HL-60 (cell line): ENCODE measurements around the gene SZT2.

Source experiments
- GABPA ChIP-seq: IDR thresholded peaks from 2 replicates; pipeline ENCODE4 v1.6.1; 2012; ENCODE audit warnings: low read depth
- SPI1 ChIP-seq: IDR thresholded peaks from 2 replicates; pipeline ENCODE4 v1.6.1; 2012; ENCODE audit warnings: low read depth, mild to moderate bottlenecking, borderline replicate concordance
- TF ChIP-seq, protein P1 (sequence below): IDR thresholded peaks from one replicate; pipeline ENCODE4 v1.5.1; 2011; ENCODE audit warnings: low read length, control low read depth, inconsistent platforms; ENCODE audit not compliant: insufficient read depth
- TF ChIP-seq, protein P2 (sequence below): IDR thresholded peaks from 2 replicates; pipeline ENCODE4 v1.6.1; 2012; ENCODE audit warnings: low read depth; ENCODE audit not compliant: insufficient replicate concordance

DNA sequence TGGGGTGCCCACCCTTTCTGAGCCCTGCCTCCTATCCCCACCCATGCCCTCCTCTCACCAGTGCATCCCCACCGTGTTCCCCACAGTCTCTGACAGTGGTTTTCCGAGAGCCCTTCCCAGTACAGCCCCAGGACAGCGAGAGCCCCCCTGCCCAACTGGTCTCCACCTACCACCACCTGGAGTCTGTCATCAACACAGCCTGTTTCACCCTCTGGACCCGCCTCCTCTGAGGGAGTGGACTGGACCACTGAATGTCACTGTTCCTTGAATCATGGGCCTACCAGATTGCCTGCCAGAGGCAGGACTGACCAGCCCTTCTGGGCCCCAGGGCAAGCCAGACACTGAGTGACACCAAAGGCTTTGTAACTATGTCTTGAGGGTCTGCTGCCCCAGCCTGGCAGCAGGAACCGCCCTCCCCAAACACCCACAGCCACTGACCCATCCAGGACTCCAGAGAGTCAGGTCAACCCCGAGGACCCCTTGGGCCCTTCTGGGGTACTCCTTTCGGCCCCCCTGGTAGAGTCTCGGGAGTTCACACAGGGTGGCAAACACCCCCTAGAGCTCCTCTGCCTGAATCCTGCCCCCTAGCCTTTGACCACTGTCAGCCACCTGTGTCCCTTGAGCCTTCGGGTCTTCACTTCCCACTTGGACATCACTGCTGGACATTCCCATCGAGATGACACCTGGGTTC lies 60.7 kb downstream of the SZT2 start:
- TF ChIP-seq, protein P1, sequence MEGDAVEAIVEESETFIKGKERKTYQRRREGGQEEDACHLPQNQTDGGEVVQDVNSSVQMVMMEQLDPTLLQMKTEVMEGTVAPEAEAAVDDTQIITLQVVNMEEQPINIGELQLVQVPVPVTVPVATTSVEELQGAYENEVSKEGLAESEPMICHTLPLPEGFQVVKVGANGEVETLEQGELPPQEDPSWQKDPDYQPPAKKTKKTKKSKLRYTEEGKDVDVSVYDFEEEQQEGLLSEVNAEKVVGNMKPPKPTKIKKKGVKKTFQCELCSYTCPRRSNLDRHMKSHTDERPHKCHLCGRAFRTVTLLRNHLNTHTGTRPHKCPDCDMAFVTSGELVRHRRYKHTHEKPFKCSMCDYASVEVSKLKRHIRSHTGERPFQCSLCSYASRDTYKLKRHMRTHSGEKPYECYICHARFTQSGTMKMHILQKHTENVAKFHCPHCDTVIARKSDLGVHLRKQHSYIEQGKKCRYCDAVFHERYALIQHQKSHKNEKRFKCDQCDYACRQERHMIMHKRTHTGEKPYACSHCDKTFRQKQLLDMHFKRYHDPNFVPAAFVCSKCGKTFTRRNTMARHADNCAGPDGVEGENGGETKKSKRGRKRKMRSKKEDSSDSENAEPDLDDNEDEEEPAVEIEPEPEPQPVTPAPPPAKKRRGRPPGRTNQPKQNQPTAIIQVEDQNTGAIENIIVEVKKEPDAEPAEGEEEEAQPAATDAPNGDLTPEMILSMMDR = no peak
- TF ChIP-seq, protein P2, sequence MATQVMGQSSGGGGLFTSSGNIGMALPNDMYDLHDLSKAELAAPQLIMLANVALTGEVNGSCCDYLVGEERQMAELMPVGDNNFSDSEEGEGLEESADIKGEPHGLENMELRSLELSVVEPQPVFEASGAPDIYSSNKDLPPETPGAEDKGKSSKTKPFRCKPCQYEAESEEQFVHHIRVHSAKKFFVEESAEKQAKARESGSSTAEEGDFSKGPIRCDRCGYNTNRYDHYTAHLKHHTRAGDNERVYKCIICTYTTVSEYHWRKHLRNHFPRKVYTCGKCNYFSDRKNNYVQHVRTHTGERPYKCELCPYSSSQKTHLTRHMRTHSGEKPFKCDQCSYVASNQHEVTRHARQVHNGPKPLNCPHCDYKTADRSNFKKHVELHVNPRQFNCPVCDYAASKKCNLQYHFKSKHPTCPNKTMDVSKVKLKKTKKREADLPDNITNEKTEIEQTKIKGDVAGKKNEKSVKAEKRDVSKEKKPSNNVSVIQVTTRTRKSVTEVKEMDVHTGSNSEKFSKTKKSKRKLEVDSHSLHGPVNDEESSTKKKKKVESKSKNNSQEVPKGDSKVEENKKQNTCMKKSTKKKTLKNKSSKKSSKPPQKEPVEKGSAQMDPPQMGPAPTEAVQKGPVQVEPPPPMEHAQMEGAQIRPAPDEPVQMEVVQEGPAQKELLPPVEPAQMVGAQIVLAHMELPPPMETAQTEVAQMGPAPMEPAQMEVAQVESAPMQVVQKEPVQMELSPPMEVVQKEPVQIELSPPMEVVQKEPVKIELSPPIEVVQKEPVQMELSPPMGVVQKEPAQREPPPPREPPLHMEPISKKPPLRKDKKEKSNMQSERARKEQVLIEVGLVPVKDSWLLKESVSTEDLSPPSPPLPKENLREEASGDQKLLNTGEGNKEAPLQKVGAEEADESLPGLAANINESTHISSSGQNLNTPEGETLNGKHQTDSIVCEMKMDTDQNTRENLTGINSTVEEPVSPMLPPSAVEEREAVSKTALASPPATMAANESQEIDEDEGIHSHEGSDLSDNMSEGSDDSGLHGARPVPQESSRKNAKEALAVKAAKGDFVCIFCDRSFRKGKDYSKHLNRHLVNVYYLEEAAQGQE = no peak
- TF ChIP-seq GABPA (no peak), SPI1 (no peak)
